CD14-positive monocyte (primary cell): Measurements from ENCODE around the gene PGRMC1. TPM values are rescaled to one million over a fixed set of nuclear protein-coding genes. Genes with fewer than 3 reads are reported as not detected.
"Not testable (repeated sequence)": the region's sequence is repeated elsewhere in the genome, so short reads cannot be mapped to it uniquely, and the experiment has no call there.

Experiments
- DNase-seq, 3 donors: peaks; one replicate each; pipeline ENCODE4 v3.0.0-alpha.2; 2011 to 2022
- H2AFZ ChIP-seq: 2 replicates; pipeline ENCODE4 v1.6.0; 2012; ENCODE audit warnings: mild to moderate bottlenecking, low read depth, low read length, inconsistent platforms; ENCODE audit not compliant: insufficient read depth, poor library complexity, severe bottlenecking
- H3K27ac ChIP-seq, 2 donors: 1 replicate in 1 of 2; 2 replicates in 1 of 2; pipeline ENCODE4 v1.5.1; 2012 to 2013; ENCODE audit warnings: low read length in 2 of 2, control low read depth in 1 of 2, inconsistent platforms in 1 of 2, low read depth in 1 of 2, mild to moderate bottlenecking in 1 of 2
- H3K27me3 ChIP-seq, 2 donors: one replicate each; pipeline versions ENCODE4 v1.6.0 to v1.6.1; 2011 to 2013; ENCODE audit warnings: low read length in 2 of 2; ENCODE audit not compliant: control insufficient read depth in 2 of 2, insufficient read depth in 2 of 2
- H3K36me3 ChIP-seq, 2 donors: replicated peaks in 1 of 2; 1 replicate in 1 of 2; 2 replicates in 1 of 2; pipeline versions ENCODE4 v1.5.1 to v1.6.1; 2012 to 2013; ENCODE audit warnings: low read length in 2 of 2, control low read depth in 1 of 2, inconsistent platforms in 1 of 2, mild to moderate bottlenecking in 1 of 2; ENCODE audit not compliant: insufficient read depth in 2 of 2, control insufficient read depth in 1 of 2
- H3K4me1 ChIP-seq, 2 donors: 1 replicate in 1 of 2; 2 replicates in 1 of 2; pipeline versions ENCODE4 v1.5.1 to v1.6.1; 2012 to 2013; ENCODE audit warnings: low read length in 2 of 2, control low read depth in 1 of 2, inconsistent platforms in 1 of 2, mild to moderate bottlenecking in 1 of 2, moderate library complexity in 1 of 2; ENCODE audit not compliant: insufficient read depth in 2 of 2, control insufficient read depth in 1 of 2
- H3K4me2 ChIP-seq: replicated peaks from 2 replicates; pipeline ENCODE3; 2012; ENCODE audit warnings: low read length, moderate library complexity, mild to moderate bottlenecking; ENCODE audit not compliant: poor library complexity, severe bottlenecking; ENCODE audit errors: extremely low read depth
- H3K4me3 ChIP-seq, 3 experiments: fragments of 200-600 bp in 1 of 3; sonication (generic) in 1 of 3; replicated peaks in 1 of 3; 1 replicate in 2 of 3; 2 replicates in 1 of 3; pipeline ENCODE4 v1.5.1; 2011 to 2013; ENCODE audit warnings: low read length in 3 of 3, mild to moderate bottlenecking in 3 of 3, control low read depth in 2 of 3, low read depth in 2 of 3, inconsistent platforms in 1 of 3, moderate library complexity in 1 of 3
- H3K79me2 ChIP-seq: 2 replicates; pipeline ENCODE4 v1.6.0; 2012; ENCODE audit warnings: mild to moderate bottlenecking, control low read depth, inconsistent platforms, low read length, moderate library complexity; ENCODE audit not compliant: insufficient read depth
- H3K9ac ChIP-seq: 2 replicates; pipeline ENCODE4 v1.6.0; 2017; ENCODE audit warnings: low read length, mild to moderate bottlenecking; ENCODE audit not compliant: insufficient read depth, poor library complexity, severe bottlenecking
- H3K9me3 ChIP-seq, 2 donors: replicated peaks in 1 of 2; 1 replicate in 1 of 2; 2 replicates in 1 of 2; pipeline versions ENCODE4 v1.5.1 to v1.6.1; 2012 to 2013; ENCODE audit warnings: low read length in 2 of 2, control low read depth in 1 of 2; ENCODE audit not compliant: control insufficient read depth in 1 of 2, insufficient read depth in 1 of 2
- H4K20me1 ChIP-seq: 2 replicates; pipeline ENCODE4 v1.6.0; 2012; ENCODE audit warnings: mild to moderate bottlenecking, low read length, control low read depth, moderate library complexity; ENCODE audit not compliant: insufficient read depth
- H3K27ac Mint-ChIP-seq, 7 donors: one replicate each; pipeline ENCODE4 v1.8.0; 2020; ENCODE audit warnings: mild to moderate bottlenecking in 7 of 7, mixed read lengths in 7 of 7, moderate library complexity in 6 of 7, inconsistent platforms in 2 of 7
- H3K27me3 Mint-ChIP-seq, 3 donors: one replicate each; pipeline ENCODE4 v1.8.0; 2021 to 2022; ENCODE audit warnings: low read depth in 3 of 3, mild to moderate bottlenecking in 3 of 3, mixed read lengths in 3 of 3, moderate library complexity in 3 of 3, inconsistent platforms in 1 of 3
- H3K36me3 Mint-ChIP-seq, 2 donors: one replicate each; pipeline ENCODE4 v1.8.0; 2020; ENCODE audit warnings: mixed read lengths in 2 of 2, inconsistent platforms in 1 of 2, mild to moderate bottlenecking in 1 of 2
- H3K4me1 Mint-ChIP-seq: one replicate; pipeline ENCODE4 v1.8.0; 2020; ENCODE audit warnings: mild to moderate bottlenecking, mixed read lengths
- H3K4me3 Mint-ChIP-seq, 2 donors: one replicate each; pipeline ENCODE4 v1.8.0; 2020; ENCODE audit warnings: mild to moderate bottlenecking in 2 of 2, mixed read lengths in 2 of 2, moderate library complexity in 1 of 2
- H3K9me3 Mint-ChIP-seq, 7 donors: one replicate each; pipeline ENCODE4 v1.8.0; 2020 to 2022; ENCODE audit warnings: mixed read lengths in 7 of 7, mild to moderate bottlenecking in 6 of 7, moderate library complexity in 6 of 7, inconsistent platforms in 2 of 7
- CTCF ChIP-seq: fragments of 200-600 bp; IDR thresholded peaks from one replicate; pipeline ENCODE4 v1.8.0; 2022; ENCODE audit warnings: antibody characterized with exemption, mild to moderate bottlenecking
- WGBS: methylation state at CpG from one replicate; pipeline ENCODE4 v1.1.5; 2013; ENCODE audit warnings: missing lambda C conversion rate; ENCODE audit not compliant: insufficient coverage; 5-methylcytosine and 5-hydroxymethylcytosine counted together
- intact Hi-C, 2 donors: fragments of 100-400 bp; cut with micrococcal nuclease; formaldehyde crosslinking; loops; one replicate each; pipeline versions ENCODE4 v1.15.0 to v1.15.1; 2023
- polyA plus RNA-seq, 3 donors: library from polyadenylated mRNA; depleted of rRNA in 1 of 3; unstranded in 2 of 3; stranded (reverse) in 1 of 3; fragments of 300-500 nt in 2 of 3; fragments of >200 nt in 1 of 3; fragmentation: Illumina TruSeq in 2 of 3; gene quantifications; 1 replicate in 2 of 3; 2 replicates in 1 of 3; pipeline ENCODE4 v1.2.3, GENCODE V29; 2012 to 2021

The PGRMC1 gene
- polyA plus RNA-seq, 3 donors: 13.8 to 43.6 (median 39.4) TPM

DNA sequence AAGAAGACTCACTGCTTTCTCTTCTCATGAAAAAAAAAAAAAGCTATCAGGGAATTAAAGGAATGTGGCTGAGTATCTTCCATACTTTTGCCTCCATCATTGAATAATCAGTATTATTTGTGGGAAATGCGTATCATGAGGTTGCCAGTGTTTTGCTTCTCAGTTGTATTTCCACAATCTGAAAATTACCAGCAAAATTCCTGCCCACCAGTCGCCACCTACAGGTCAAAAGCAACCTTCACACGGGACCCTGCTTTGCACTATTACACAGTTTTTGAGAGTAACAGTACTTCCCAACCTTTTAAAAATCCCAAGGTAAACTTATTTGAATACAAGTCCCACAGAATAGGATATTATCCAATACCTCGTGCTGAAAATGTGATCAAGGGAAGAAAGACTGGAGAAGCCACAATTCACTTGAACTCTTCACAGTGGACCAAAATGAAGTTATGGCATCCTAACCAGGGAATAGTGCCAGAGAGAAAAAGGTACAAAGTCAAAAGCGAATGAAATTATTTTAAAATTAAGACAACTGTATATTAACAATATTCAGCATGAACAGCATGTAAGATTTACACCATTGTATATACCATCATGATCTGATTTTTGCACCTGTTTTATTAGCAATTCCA is 30.4 kb downstream of the PGRMC1 start:
- Histone ChIP-seq H3K4me2 (no peak overlapping the region), H3K79me2 (no peaks in the 10 kb centered on the region), H3K27ac (no peak overlapping the region), H2AFZ (no peak overlapping the region), H3K9me3 (no peaks in the 10 kb centered on the region), H3K36me3 (no peaks in the 10 kb centered on the region), H3K9ac (no peak overlapping the region), H3K27me3 (peaks cover 10 to 15% of the 10 kb centered on the region in 2 donors), H3K4me1 (no peaks in the 10 kb centered on the region), H4K20me1 (no peaks in the 10 kb centered on the region), H3K4me3 (no peak overlapping the region)
- WGBS: no CpG with 5 or more reads among the region's 5 CpGs
- Mint-ChIP-seq H3K4me1 (peaks cover 4% of the 10 kb centered on the region), H3K36me3 (no peaks in the 10 kb centered on the region), H3K27ac (no peak overlapping the region), H3K4me3 (no peak overlapping the region), H3K9me3 (no peaks in the 10 kb centered on the region), H3K27me3 (peaks cover 11 to 19% (median 15%) of the 10 kb centered on the region in 3 donors)
- peak in 2 of 3 donors; percentile 1 to 5 for DNase-seq
- intact Hi-C loops: no loop called here
- TF ChIP-seq CTCF: peak; percentile 73

- intact Hi-C loops, H3K36me3 Mint-ChIP-seq, H3K27ac ChIP-seq, H3K4me1 Mint-ChIP-seq, H2AFZ ChIP-seq, H4K20me1 ChIP-seq, H3K9me3 ChIP-seq, H3K4me3 ChIP-seq, DNase-seq, H3K4me1 ChIP-seq, H3K9ac ChIP-seq, H3K79me2 ChIP-seq, H3K36me3 ChIP-seq, H3K4me2 ChIP-seq, H3K4me3 Mint-ChIP-seq, H3K9me3 Mint-ChIP-seq, H3K27ac Mint-ChIP-seq: not testable (repeated sequence)
- peaks cover 5 to 12% of the 10 kb centered on the region in 2 donors for H3K27me3 ChIP-seq
- H3K27me3 Mint-ChIP-seq: peaks cover 11 to 22% (median 12%) of the 10 kb centered on the region in 3 donors
- WGBS: no CpG with 5 or more reads among the region's 3 CpGs
These were observed 31.0 kb downstream of the PGRMC1 start for GRCh38 chrX:119267115-119267514.
